Activated CD4-positive, alpha-beta T cell treated with anti-CD3 and anti-CD28 coated beads, Interleukin-10, Interleukin-2, amounts not matched to agents 100 ng/mL and 50 ng/mL, durations not matched to agents 16 hours and 8 hours (primary cell): ENCODE data around the gene KDM4F.
A peak's percentile ranks its signal among the peaks of the same experiment; 100 is the strongest.

Source experiments
- DNase-seq: peaks from one replicate; pipeline ENCODE4 v3.0.0-alpha.2; 2020

The KDM4F gene

GRCh38 chr11:95092549-95093324 is 43.5 kb downstream of the KDM4F start:
- DNase-seq: peak; percentile 50

- DNase-seq: no peak
These were observed 44.3 kb downstream of the KDM4F start for GRCh38 chr11:95093548-95093947.

GRCh38 chr11:95095858-95096587 is 46.8 kb downstream of the KDM4F start:
- peak; percentile 78 for DNase-seq

GRCh38 chr11:95097209-95097608 is 48.0 kb downstream of the KDM4F start:
- no peak for DNase-seq

- DNase-seq: no peak
These were observed 49.6 kb downstream of the KDM4F start for GRCh38 chr11:95098826-95099225.

GRCh38 chr11:95100191-95100648 is 51.0 kb downstream of the KDM4F start:
- DNase-seq: no peak
